Body of pancreas (tissue), 4 donors: ENCODE measurements around the gene ROCK2. TPM values are rescaled to one million over a fixed set of nuclear protein-coding genes. Genes with fewer than 3 reads are reported as not detected.

ENCODE experiments used
- ATAC-seq: fragments of 150-250 bp; one replicate; pipeline ENCODE4 v1.9.1; 2016
- DNase-seq, 4 donors: peaks; one replicate each; pipeline ENCODE4 v3.0.0-alpha.2; 2019
- H3K27ac ChIP-seq, 4 donors: fragments of 200-600 bp; sonication (generic); 1 replicate in 3 of 4; 2 replicates in 1 of 4; pipeline versions ENCODE4 v1.5.1 to v1.6.1; 2016 to 2019; ENCODE audit warnings: mild to moderate bottlenecking in 1 of 4, mixed read lengths in 1 of 4, moderate library complexity in 1 of 4
- H3K27me3 ChIP-seq, 2 donors: fragments of 200-600 bp; sonication (generic); one replicate each; pipeline ENCODE4 v1.6.0; 2016; ENCODE audit warnings: mild to moderate bottlenecking in 1 of 2
- H3K36me3 ChIP-seq, 2 donors: fragments of 200-600 bp; sonication (generic); replicated peaks in 1 of 2; 2 replicates each; pipeline ENCODE4 v1.5.1; 2016; ENCODE audit warnings: low read depth in 2 of 2; ENCODE audit not compliant: insufficient read depth in 1 of 2
- H3K4me1 ChIP-seq: fragments of 200-600 bp; sonication (generic); one replicate; pipeline ENCODE4 v1.6.0; 2016
- H3K4me3 ChIP-seq, 2 donors: fragments of 200-600 bp; sonication (generic); 1 replicate in 1 of 2; 2 replicates in 1 of 2; pipeline ENCODE4 v1.5.1; 2016 to 2019
- H3K9me3 ChIP-seq, 3 donors: fragments of 200-600 bp; sonication (generic); 1 replicate in 2 of 3; 2 replicates in 1 of 3; pipeline ENCODE4 v1.5.1; 2016
- CTCF ChIP-seq, 7 experiments: fragments of 450-650 bp in 4 of 7; fragments of 200-600 bp in 3 of 7; sonication (generic) in 3 of 7; IDR thresholded peaks; one replicate each; pipeline ENCODE4 v1.5.1; 2016 to 2019; ENCODE audit warnings: antibody characterized with exemption in 7 of 7
- POLR2A ChIP-seq, 3 donors: fragments of 450-650 bp; IDR thresholded peaks; one replicate each; pipeline ENCODE4 v1.6.1; 2016; ENCODE audit warnings: antibody characterized with exemption in 3 of 3, mild to moderate bottlenecking in 2 of 3
- WGBS, 2 donors: methylation state at CpG; one replicate each; pipeline ENCODE4 v1.1.5; 2017; 5-methylcytosine and 5-hydroxymethylcytosine counted together
- intact Hi-C: fragments of 100-400 bp; cut with DNase I; formaldehyde crosslinking; loops from one replicate; pipeline ENCODE4 v1.15.1; 2023
- total RNA-seq, 2 donors: library from RNA; depleted of rRNA; stranded (reverse); fragments of >200 nt; gene quantifications; one replicate each; pipeline ENCODE4 v1.1.0, GENCODE V29; 2016

The ROCK2 gene
- total RNA-seq, 2 donors from 2014 or later: 24.4 to 32.3 TPM

GRCh38 chr2:11161747-11162146, 182.7 kb downstream of the ROCK2 start:
- no peak for DNase-seq
- TF ChIP-seq POLR2A (IDR thresholded peaks at IDR 0.05) (no peak), CTCF (IDR thresholded peaks at IDR 0.05) (no peak)
- ATAC-seq: no peak
- no peaks in the 10 kb centered on the region for H3K27me3 ChIP-seq
- H3K36me3 ChIP-seq: peaks cover 0 to 3% of the 10 kb centered on the region in 2 donors
- no peaks in the 10 kb centered on the region for H3K9me3 ChIP-seq
- peaks cover 22% of the 10 kb centered on the region for H3K4me1 ChIP-seq
- intact Hi-C loops: no loop called here
- WGBS, 2 donors: 95 to 100% methylated on average over 3 to 4 of the region's 4 CpGs
- H3K4me3 ChIP-seq: no peak overlapping the region
- H3K27ac ChIP-seq: no peak overlapping the region

DNA sequence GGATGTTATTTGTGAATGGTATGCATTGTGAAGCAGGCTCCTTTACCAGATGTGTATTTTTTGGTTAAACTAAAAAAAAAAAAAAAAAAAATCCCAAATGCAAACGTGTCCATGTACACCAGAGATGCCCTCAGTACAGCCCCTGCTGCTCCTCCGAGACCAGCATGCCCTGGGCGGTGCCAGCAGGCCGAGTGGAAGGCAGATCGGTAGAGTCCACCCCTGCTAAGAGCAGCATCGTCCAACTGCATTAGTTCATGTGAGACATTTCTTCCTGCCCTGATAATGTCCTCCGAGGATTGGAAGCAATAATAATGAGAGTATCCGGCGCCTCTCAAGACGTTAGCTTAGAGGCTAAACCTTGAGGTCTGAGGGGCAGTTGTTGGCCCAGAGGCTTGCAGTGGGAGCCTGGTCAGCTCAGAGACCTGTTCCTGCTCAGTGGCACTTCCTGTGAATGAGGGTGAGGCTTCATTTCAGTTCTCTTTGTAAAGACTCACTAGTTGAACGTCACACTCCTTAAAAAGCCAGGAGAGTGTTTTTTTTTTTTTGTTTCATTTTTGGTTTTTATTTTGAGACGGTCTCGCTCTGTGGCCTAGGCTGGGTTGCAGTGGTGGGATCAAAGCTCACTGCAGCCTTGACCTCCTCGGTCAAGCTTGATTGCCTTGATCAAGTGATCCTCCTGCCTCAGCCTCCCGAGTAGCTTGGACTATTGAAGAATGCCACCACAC, 183.5 kb downstream of the ROCK2 start:
- no peak overlapping the region for H3K4me3 ChIP-seq
- TF ChIP-seq POLR2A (IDR thresholded peaks at IDR 0.05) (no peak), CTCF (IDR thresholded peaks at IDR 0.05) (no peak)
- intact Hi-C loops: no loop called here
- H3K36me3 ChIP-seq: peaks cover 0 to 3% of the 10 kb centered on the region in 2 donors
- no peaks in the 10 kb centered on the region for H3K9me3 ChIP-seq
- no peak for DNase-seq
- no peak overlapping the region for H3K27ac ChIP-seq
- ATAC-seq: no peak
- peaks cover 30% of the 10 kb centered on the region for H3K4me1 ChIP-seq
- no peaks in the 10 kb centered on the region for H3K27me3 ChIP-seq
- 82 to 86% methylated on average over 15 of the region's 15 CpGs for WGBS, 2 donors

DNA sequence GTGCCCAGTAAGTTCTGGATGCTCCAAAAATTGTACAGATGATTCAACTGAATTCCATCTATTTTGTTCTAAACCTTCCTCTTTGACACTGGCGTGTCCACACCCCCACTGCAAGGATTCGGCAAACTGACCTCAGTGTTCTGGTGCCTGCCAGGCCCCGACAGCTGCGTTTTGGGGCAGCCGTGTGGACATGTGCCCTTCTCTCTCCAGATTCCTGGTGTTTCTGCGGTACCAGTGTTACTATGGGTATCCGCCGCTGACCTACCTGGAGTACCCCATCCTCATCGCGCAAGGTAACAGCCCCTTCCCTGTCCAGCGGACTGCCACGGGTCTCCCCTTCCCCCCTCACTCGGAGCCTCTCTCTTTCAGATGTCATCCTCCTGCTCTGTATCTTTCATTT, 184.2 kb downstream of the ROCK2 start:
- no peak overlapping the region for H3K4me3 ChIP-seq
- ATAC-seq: no peak
- H3K4me1 ChIP-seq: peaks cover 34% of the 10 kb centered on the region
- 89 to 91% methylated on average over 13 of the region's 13 CpGs for WGBS, 2 donors
- peaks cover 0 to 3% of the 10 kb centered on the region in 2 donors for H3K36me3 ChIP-seq
- H3K9me3 ChIP-seq: no peaks in the 10 kb centered on the region
- intact Hi-C loops: no loop called here
- no peak overlapping the region for H3K27ac ChIP-seq
- TF ChIP-seq CTCF (IDR thresholded peaks at IDR 0.05) (no peak), POLR2A (IDR thresholded peaks at IDR 0.05) (no peak)
- no peak for DNase-seq
- no peaks in the 10 kb centered on the region for H3K27me3 ChIP-seq

DNA sequence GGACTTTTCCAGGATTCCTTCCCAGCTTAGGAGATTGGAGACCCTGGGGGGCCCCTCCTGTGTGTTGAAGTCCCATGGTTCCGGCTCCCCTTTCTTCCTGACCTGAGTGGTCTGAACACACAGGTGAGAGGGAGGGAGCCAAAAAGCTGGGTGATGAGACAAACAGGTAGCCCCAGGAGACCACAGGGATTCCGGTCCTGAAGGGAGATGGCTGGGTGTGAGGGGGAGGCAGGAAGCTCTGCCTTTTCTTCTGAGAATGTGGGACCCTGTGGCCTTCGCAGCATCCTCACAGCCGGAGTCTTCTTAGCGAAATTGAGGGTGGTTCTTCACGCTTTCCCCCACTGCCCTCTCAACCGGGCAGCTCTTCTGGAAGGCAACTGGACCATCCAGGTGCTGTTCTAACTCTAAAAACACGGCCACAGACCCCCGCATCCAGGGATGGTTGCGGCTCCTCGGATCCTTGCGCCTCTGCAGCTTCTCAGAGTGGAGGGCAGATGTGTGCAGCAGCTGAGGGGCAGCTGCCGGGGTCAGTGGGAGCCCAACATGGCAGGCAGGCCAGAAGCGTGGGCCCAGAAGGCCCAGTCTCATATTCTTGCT, 184.8 kb downstream of the ROCK2 start:
- H3K27ac ChIP-seq: no peak overlapping the region
- H3K9me3 ChIP-seq: no peaks in the 10 kb centered on the region
- H3K4me3 ChIP-seq: no peak overlapping the region
- no peaks in the 10 kb centered on the region for H3K27me3 ChIP-seq
- peaks cover 0 to 3% of the 10 kb centered on the region in 2 donors for H3K36me3 ChIP-seq
- no peak for ATAC-seq
- WGBS, 2 donors: 93 to 98% methylated on average over 11 to 14 of the region's 14 CpGs
- no peak for DNase-seq
- intact Hi-C loops: no loop called here
- H3K4me1 ChIP-seq: peaks cover 34% of the 10 kb centered on the region
- TF ChIP-seq POLR2A (IDR thresholded peaks at IDR 0.05): no peak
- TF ChIP-seq CTCF (IDR thresholded peaks at IDR 0.05): no peak
